HUES64 (cell line): ENCODE measurements around the gene DUSP15.
A peak's percentile ranks its signal among the peaks of the same experiment; 100 is the strongest.

Experiments used
- H3K27ac ChIP-seq: 2 replicates; pipeline ENCODE4 v1.7.0; 2013; ENCODE audit warnings: low read depth, low read length, inconsistent platforms
- H3K27me3 ChIP-seq: 2 replicates; pipeline ENCODE4 v1.6.1; 2013; ENCODE audit warnings: mild to moderate bottlenecking, low read length; ENCODE audit not compliant: insufficient read depth
- H3K36me3 ChIP-seq: 2 replicates; pipeline ENCODE4 v1.6.1; 2013; ENCODE audit warnings: mild to moderate bottlenecking, low read length; ENCODE audit not compliant: insufficient read depth
- H3K4me1 ChIP-seq: 2 replicates; pipeline ENCODE4 v1.6.1; 2013; ENCODE audit warnings: mild to moderate bottlenecking, low read length, moderate library complexity; ENCODE audit not compliant: insufficient read depth
- H3K4me3 ChIP-seq: 2 replicates; pipeline ENCODE4 v1.5.1; 2013; ENCODE audit warnings: mild to moderate bottlenecking, low read length, moderate library complexity
- H3K9ac ChIP-seq: 2 replicates; pipeline ENCODE4 v1.6.1; 2013; ENCODE audit warnings: mild to moderate bottlenecking, low read depth, low read length
- H3K9me3 ChIP-seq: 2 replicates; pipeline ENCODE4 v1.6.1; 2013; ENCODE audit warnings: low read depth, low read length; ENCODE audit not compliant: insufficient read depth
- WGBS: fragments of 150-250, 120-280 bp; methylation state at CpG from one replicate; pipeline ENCODE4 v1.1.7; 2013; ENCODE audit warnings: missing lambda C conversion rate; 5-methylcytosine and 5-hydroxymethylcytosine counted together

Gene DUSP15

GRCh38 chr20:31909253-31910070 is 39.1 kb upstream of the DUSP15 start:
- no peaks in the 10 kb centered on the region for H3K27me3 ChIP-seq
- peaks cover 24% of the 10 kb centered on the region for H3K4me1 ChIP-seq
- no peak overlapping the region for H3K27ac ChIP-seq
- no peak overlapping the region for H3K9ac ChIP-seq
- no peak overlapping the region for H3K4me3 ChIP-seq
- H3K9me3 ChIP-seq: no peaks in the 10 kb centered on the region
- no peaks in the 10 kb centered on the region for H3K36me3 ChIP-seq
- whole genome bisulfite sequencing: 90% methylated on average over 17 of the region's 17 CpGs

GRCh38 chr20:31908424-31908823 is 38.1 kb upstream of the DUSP15 start:
- H3K9ac ChIP-seq: no peak overlapping the region
- no peak overlapping the region for H3K27ac ChIP-seq
- WGBS: 94% methylated on average over 11 of the region's 11 CpGs
- H3K36me3 ChIP-seq: no peaks in the 10 kb centered on the region
- no peaks in the 10 kb centered on the region for H3K27me3 ChIP-seq
- H3K4me3 ChIP-seq: no peak overlapping the region
- H3K9me3 ChIP-seq: no peaks in the 10 kb centered on the region
- H3K4me1 ChIP-seq: peaks cover 19% of the 10 kb centered on the region

- 96% methylated on average over 5 of the region's 5 CpGs for WGBS
- Histone ChIP-seq H3K4me1 (peaks cover 19% of the 10 kb centered on the region), H3K9ac (no peak overlapping the region), H3K27me3 (no peaks in the 10 kb centered on the region), H3K36me3 (no peaks in the 10 kb centered on the region), H3K9me3 (no peaks in the 10 kb centered on the region), H3K4me3 (no peak overlapping the region), H3K27ac (no peak overlapping the region)
Measured at GRCh38 chr20:31908016-31908415, 37.7 kb upstream of the DUSP15 start.

GRCh38 chr20:31907046-31907445 is 36.7 kb upstream of the DUSP15 start:
- Histone ChIP-seq H3K27me3 (no peaks in the 10 kb centered on the region), H3K9me3 (no peaks in the 10 kb centered on the region), H3K36me3 (no peaks in the 10 kb centered on the region), H3K9ac (no peak overlapping the region), H3K4me1 (peaks cover 13% of the 10 kb centered on the region), H3K4me3 (no peak overlapping the region), H3K27ac (no peak overlapping the region)
- WGBS: 96% methylated on average over 5 of the region's 5 CpGs

GRCh38 chr20:31906001-31906400 is 35.7 kb upstream of the DUSP15 start:
- Histone ChIP-seq H3K4me3 (no peak overlapping the region), H3K9ac (no peak overlapping the region), H3K36me3 (no peaks in the 10 kb centered on the region), H3K9me3 (no peaks in the 10 kb centered on the region), H3K27me3 (no peaks in the 10 kb centered on the region), H3K4me1 (peaks cover 6% of the 10 kb centered on the region; the same call in 1 of the 2 replicates), H3K27ac (peak overlapping the region; percentile 50; the same call in 1 of the 2 replicates)
- 62% methylated on average over 5 of the region's 5 CpGs for WGBS

GRCh38 chr20:31903627-31904386 is 33.5 kb upstream of the DUSP15 start:
- Histone ChIP-seq H3K27me3 (no peaks in the 10 kb centered on the region), H3K27ac (no peak overlapping the region), H3K9ac (no peak overlapping the region), H3K4me3 (no peak overlapping the region), H3K36me3 (no peaks in the 10 kb centered on the region), H3K4me1 (peaks cover 6% of the 10 kb centered on the region; the same call in 1 of the 2 replicates), H3K9me3 (no peaks in the 10 kb centered on the region)
- 96% methylated on average over 1 of the region's 1 CpG for WGBS

GRCh38 chr20:31901615-31902014 is 31.3 kb upstream of the DUSP15 start:
- Histone ChIP-seq H3K27me3 (no peaks in the 10 kb centered on the region), H3K4me3 (no peak overlapping the region), H3K36me3 (no peaks in the 10 kb centered on the region), H3K27ac (no peak overlapping the region), H3K9ac (no peak overlapping the region), H3K4me1 (peaks cover 6% of the 10 kb centered on the region; the same call in 1 of the 2 replicates), H3K9me3 (no peaks in the 10 kb centered on the region)
- WGBS: 88% methylated on average over 3 of the region's 6 CpGs

- Histone ChIP-seq H3K36me3 (no peaks in the 10 kb centered on the region), H3K4me3 (no peak overlapping the region), H3K9me3 (no peaks in the 10 kb centered on the region), H3K4me1 (no peaks in the 10 kb centered on the region), H3K9ac (no peak overlapping the region), H3K27ac (no peak overlapping the region), H3K27me3 (no peaks in the 10 kb centered on the region)
- WGBS: 85% methylated on average over 9 of the region's 9 CpGs
Measured at GRCh38 chr20:31897541-31897940, 27.2 kb upstream of the DUSP15 start.

- Histone ChIP-seq H3K9ac (no peak overlapping the region), H3K4me3 (no peak overlapping the region), H3K9me3 (no peaks in the 10 kb centered on the region), H3K36me3 (no peaks in the 10 kb centered on the region), H3K27ac (no peak overlapping the region), H3K4me1 (no peaks in the 10 kb centered on the region), H3K27me3 (no peaks in the 10 kb centered on the region)
- WGBS: 94% methylated on average over 9 of the region's 9 CpGs
Measured at GRCh38 chr20:31896049-31896448, 25.7 kb upstream of the DUSP15 start.

GRCh38 chr20:31894980-31895675 is 24.8 kb upstream of the DUSP15 start:
- Histone ChIP-seq H3K9me3 (no peaks in the 10 kb centered on the region), H3K36me3 (no peaks in the 10 kb centered on the region), H3K27ac (no peak overlapping the region), H3K4me3 (no peak overlapping the region), H3K27me3 (no peaks in the 10 kb centered on the region), H3K9ac (no peak overlapping the region), H3K4me1 (no peaks in the 10 kb centered on the region)
- 86% methylated on average over 8 of the region's 8 CpGs for WGBS

- no peaks in the 10 kb centered on the region for H3K36me3 ChIP-seq
- no peaks in the 10 kb centered on the region for H3K9me3 ChIP-seq
- H3K9ac ChIP-seq: no peak overlapping the region
- 83% methylated on average over 8 of the region's 8 CpGs for WGBS
- no peak overlapping the region for H3K4me3 ChIP-seq
- H3K27ac ChIP-seq: no peak overlapping the region
- H3K27me3 ChIP-seq: no peaks in the 10 kb centered on the region
- H3K4me1 ChIP-seq: no peaks in the 10 kb centered on the region
Measured at GRCh38 chr20:31890646-31891045, 20.3 kb upstream of the DUSP15 start.
